Uterine smooth muscle cell (primary cell): ENCODE measurements around the gene THSD1. TPM values are rescaled to one million over a fixed set of nuclear protein-coding genes. Genes with fewer than 3 reads are reported as not detected.

Experiments
- total RNA-seq: library from RNA; depleted of rRNA; stranded (reverse); fragments of >200 nt; gene quantifications from 2 replicates; pipeline ENCODE4 v1.2.3, GENCODE V29; 2014

The THSD1 gene
- total RNA-seq, result 8.4 and 14.1 TPM in 2 replicates

GRCh38 chr13:52405767-52406494 lies at the start of gene THSD1:
THSD1 (minus strand) TSS chr13:52406172; CDS start chr13:52402600, 3,572 bp downstream.

GRCh38 chr13:52454820-52455676 lies 49.1 kb upstream of the THSD1 start, which contains the start of gene CKAP2:
CKAP2 (plus strand) TSS chr13:52455478; CDS start chr13:52455557, 79 bp downstream.

GRCh38 chr13:52450012-52450792 lies 44.2 kb upstream of the THSD1 start, which contains the start of gene VPS36:
VPS36 (minus strand) TSS chr13:52450634; CDS start chr13:52450594, 40 bp downstream.

Other genes starting within 250 kb of the THSD1 start
- 9.2 and 16.8 TPM in 2 replicates for gene NEK3, start 246.6 kb downstream of the THSD1 start, total RNA-seq
- gene VPS36, start 44.5 kb upstream of the THSD1 start, total RNA-seq, result 25.4 and 33.8 TPM in 2 replicates
- gene CKAP2, start 49.3 kb upstream of the THSD1 start, total RNA-seq, result 24.4 and 64.3 TPM in 2 replicates
- gene HNRNPA1L2, start 236.3 kb upstream of the THSD1 start, total RNA-seq, result 3.9 and 5.4 TPM in 2 replicates
- gene SUGT1, start 246.7 kb upstream of the THSD1 start, total RNA-seq, result 51.4 and 66.7 TPM in 2 replicates